Heart left ventricle (tissue), 13 donors: ENCODE data around the gene RPL32.

Experiments
- CTCF ChIP-seq, 12 donors: fragments of 200-600 bp; sonication (generic) in 4 of 12; IDR thresholded peaks; one replicate each; pipeline versions ENCODE4 v1.5.0 to v1.8.0; 2018 to 2022; ENCODE audit warnings: antibody characterized with exemption in 12 of 12, mild to moderate bottlenecking in 5 of 12
- POLR2A ChIP-seq, 2 donors: fragments of 450-650 bp; IDR thresholded peaks; one replicate each; pipeline ENCODE4 v1.6.1; 2017; ENCODE audit warnings: antibody characterized with exemption in 2 of 2, mild to moderate bottlenecking in 2 of 2, moderate library complexity in 2 of 2
- donor health status: ischemic (EF 13 %, LVEDD 7.1; RV severe dilation, severe dysfunction).
- donor health status: DM: no; HTN: yes; CAD: no.
- donor health status: DM: no; HTN: no; CAD: no.
- donor health status: ischemic (EF 25% LVEDD 6.9; RV normal size, moderate dysfunction).
- donor health status: ischemic (EF 25% LVEDD 5.7; RV mildly dilated, moderate dysfunction).
- donor health status: ischemic (EF 35%, LVEDD 5.7; RV mildly dilated, moderate dysfunction).
- donor health status: nonischemic (EF 11% LVEDD 7.7; RV severe dilation, severe dysfunction).
- donor health status: DM: yes; HTN: yes; CAD: no.
- donor health status: PGD.
- donor health status: ischemic (EF 29% LVEDD 5.4; RV normal size, mild dysfunction).
- donor health status: nonischemic (EF 23%, LVEDD 6.1; RV moderate dilation, normal function).

- TF ChIP-seq CTCF (IDR thresholded peaks at IDR 0.05) (no peak), POLR2A (IDR thresholded peaks at IDR 0.05) (no peak)
Measured at GRCh38 chr3:12831301-12831866, 10.0 kb downstream of the RPL32 start.
